GM12872 (cell line): ENCODE measurements around the gene CARD9.

Source experiments
- CTCF ChIP-seq: IDR thresholded peaks from 3 replicates; pipeline ENCODE4 v1.5.1; 2011; ENCODE audit warnings: low read depth, mild to moderate bottlenecking, low read length, moderate library complexity; ENCODE audit not compliant: insufficient read depth

The CARD9 gene

DNA sequence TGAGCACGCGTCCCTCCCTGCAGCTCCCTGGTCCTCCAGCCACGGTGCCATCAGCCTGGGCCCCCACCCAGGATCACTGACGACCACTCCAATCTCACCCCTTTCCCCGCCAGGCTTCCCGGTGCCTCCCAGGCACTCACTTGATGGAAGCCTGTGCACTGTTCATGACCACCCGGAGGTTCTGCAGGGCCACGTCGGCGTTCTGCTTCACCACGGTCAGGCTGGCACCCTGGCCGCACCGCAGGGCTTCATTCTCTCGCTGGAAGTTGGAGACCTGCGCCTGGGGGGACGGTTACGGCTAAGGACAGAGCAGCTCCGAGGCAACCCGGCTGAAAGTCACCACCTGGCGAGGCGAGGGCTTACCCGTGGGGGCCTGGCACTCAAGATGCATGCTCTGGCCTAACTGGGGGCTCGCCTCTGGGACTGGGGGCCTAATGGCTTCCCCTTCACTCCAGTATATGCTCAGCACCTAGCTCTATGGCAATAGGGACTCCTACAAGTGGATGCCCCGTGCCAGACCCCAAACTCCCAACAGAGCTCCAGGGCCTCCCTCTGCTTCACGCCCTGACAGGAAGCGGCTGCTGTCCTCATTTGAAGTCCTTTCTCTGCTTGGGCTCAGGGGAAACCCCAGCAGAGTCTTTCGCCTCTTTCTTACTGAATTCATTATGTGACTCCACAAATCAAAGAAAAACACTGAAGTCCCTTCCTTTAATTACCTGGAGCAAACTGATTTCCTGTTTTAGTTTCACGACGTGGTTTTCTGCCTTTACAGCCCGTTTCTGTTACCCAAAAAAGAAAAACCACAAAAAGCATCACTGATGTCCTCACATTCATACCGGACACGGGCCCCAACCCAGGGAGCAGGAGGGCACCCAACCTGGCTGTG, 30.7 kb upstream of the CARD9 start:
- no peak for TF ChIP-seq CTCF

DNA sequence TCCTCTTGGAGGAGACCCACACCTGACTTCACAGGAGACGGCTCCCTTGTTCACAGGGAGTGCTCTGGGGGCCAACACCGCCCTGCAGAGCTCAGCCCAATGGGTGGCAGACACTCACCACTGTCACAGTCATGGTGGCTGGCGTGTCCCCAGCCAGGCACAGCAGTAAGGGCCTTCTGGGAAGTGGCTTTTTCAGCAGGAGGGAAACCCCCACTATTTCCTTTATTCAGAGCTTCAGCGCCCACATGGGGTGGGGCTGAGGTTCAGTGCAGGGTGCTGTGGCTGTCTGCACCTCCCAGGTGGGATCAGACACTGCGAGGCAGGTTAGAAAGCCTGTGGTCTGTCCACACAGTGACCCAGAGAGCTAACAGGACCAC, 30.1 kb upstream of the CARD9 start:
- TF ChIP-seq CTCF: no peak

DNA sequence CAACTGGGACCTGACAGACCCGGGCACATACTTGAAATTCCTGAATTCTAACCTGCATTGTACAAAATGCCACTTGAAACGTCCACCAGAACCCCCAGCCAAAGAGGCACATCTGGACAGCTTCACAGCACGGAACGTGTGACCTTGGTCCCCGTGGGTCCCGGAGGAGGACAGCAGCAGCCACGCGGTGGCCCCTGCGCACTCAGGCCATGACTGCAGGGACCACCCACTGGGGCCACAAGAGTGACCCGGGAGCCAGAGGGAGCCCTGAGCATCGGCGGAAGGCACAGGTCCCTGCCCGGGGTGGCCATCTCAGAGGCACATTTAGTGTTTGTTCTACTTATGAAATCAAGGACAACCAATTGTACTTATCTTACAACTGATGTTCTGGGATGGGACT, 28.6 kb upstream of the CARD9 start:
- no peak for TF ChIP-seq CTCF

GRCh38 chr9:136401173-136401922, 27.9 kb upstream of the CARD9 start:
- no peak for TF ChIP-seq CTCF

DNA sequence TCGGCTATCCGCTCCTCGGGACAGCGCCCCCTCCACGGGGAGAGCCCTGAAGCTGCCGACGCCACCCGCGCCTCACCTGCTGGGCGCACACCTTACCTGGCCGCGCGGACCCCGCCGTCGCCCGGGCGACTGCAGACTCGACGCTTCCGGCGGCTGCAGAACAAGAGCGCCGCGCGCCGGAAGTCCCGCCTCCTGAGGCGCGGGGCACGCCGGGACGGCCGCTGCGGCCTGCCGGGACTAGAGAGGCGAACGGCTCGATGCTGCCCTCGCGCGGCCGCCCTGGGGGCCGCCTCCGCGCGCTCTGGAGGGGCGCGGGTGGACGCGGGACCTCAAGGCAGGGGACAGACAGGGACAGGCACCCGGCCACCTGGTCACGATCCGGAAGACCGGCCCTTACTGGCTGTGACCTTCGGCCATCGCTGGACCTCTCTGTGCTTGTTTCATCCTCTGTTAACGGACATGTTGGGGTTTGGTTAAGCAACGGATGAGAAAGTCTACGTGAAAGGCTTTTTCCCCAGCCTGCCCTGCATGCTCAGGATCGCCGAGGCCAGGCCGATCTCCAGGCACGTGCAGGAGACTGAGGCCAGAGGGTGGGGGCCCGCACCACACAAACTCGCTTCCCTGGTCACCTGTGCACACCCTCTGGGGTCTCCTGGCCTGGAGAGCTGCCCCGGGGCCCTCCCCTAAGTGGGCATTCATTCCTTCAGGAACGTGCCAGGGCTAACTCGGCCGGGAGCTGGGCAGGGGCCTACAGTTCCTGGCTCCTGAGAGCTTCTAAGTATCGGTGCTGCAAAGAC, 26.8 kb upstream of the CARD9 start, which contains the start of gene SNAPC4:
Gene SNAPC4 (minus strand): TSS at position 133 of the 797 bp plus-strand sequence. CDS start 1,742 bp downstream, outside the sequence.
- TF ChIP-seq CTCF: peak; percentile 85

- TF ChIP-seq CTCF: no peak
Observed at GRCh38 chr9:136399176-136400037, 25.9 kb upstream of the CARD9 start.
